ENCODE measurements around the gene PYGM.

The PYGM gene

DNA sequence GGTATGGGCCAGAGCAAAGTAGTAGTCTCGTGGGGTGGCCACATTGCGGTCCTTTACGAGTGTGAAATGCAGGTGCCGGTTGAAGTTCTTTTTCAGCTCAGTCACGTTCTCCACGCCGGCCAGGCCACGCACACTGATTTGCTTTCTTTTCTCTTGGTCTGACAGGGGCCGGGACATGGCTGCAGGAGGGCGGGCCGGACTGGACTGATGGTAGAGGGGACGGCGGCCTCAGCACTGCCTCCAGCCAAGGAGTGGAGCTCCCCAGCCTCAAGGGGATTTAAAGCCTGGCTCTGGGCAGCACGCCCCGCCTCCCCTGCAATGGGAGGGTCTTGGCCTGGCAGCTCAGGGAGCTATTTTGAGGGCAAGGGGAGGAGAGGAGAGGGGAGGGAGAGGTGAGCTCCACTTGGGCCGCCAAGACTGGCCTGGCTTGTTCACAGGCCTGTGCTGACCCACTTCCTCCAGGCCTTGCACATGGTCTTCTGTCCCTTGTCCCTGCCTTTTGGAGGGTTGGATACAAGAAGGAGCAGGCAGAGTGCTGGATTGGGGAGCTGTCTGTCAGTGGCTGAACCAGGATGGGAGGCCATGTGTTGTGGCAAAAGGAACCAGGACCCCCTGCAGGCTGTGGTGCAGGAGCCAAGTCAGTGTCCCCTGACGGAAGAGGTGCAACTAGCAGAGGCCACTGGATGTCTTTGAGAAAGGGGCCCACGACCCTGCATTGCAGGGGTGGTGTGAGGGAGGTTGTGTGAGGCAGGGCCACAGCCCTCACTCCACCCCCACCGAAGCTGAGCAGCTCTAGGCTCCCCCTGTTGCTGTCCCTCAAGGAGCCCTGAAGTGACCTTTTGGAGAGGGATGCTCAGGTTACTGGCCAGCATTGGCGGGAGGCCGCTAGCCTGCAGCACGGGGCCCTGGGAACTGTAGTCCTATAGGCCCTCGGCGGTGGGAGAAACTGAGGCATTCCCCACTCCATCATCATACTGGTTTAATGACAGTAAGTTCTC lies at the start of gene PYGM:
Gene PYGM, minus strand, starts transcription at position 253 of the 998 bp plus-strand sequence. Its CDS starts 76 bp downstream, at position 177.
- Histone ChIP-seq H3K36me3 (ENCODE audit: control insufficient read depth in 5 of 5, insufficient read depth in 5 of 5, low read length in 5 of 5) (peaks cover 0 to 30% (median 26%) of the 10 kb centered on the region in 5 donors), H3K27ac (ENCODE audit: low read depth, low read length) (peak within 1 kb of the TSS; percentile 37), H3K27me3 (ENCODE audit: control insufficient read depth in 5 of 5, insufficient read depth in 4 of 5, low read length in 5 of 5) (no peaks in the 10 kb centered on the region), H3K9me3 (ENCODE audit: control insufficient read depth in 5 of 5, low read length in 5 of 5) (no peaks in the 10 kb centered on the region), H3K9ac (ENCODE audit: low read length in 5 of 5) (peak within 1 kb of the TSS in 2 of 5 donors; percentile 16 to 56), H3K4me1 (ENCODE audit: control insufficient read depth in 5 of 5, insufficient read depth in 5 of 5, low read length in 5 of 5) (peaks cover 9 to 56% (median 54%) of the 10 kb centered on the region in 5 donors), H3K4me3 (ENCODE audit: low read depth in 1 of 5, low read length in 5 of 5) (peak within 1 kb of the TSS; percentile 24 to 53 (median 44))

DNA sequence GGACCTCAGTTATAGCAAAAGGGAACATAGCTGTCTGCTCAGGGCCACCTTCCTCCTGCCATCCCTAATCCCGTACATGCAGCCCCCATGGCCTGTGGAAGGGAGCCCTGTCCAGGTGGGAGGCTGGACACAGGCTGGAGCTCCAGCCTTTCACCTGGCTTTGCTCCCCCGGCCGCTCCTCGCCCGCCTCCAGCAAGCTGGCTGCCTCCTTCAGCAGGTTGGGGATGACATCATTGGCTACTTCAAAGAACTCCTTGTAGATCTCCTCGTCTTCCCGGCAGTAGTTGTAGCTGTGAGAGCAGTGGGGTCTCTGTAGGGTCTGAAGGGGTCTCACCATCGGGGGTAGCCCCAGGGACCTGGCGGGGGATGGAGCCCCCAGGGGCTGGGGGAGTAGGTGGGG lies 45.7 kb upstream of the PYGM start:
- H3K36me3 ChIP-seq (ENCODE audit: control insufficient read depth in 5 of 5, insufficient read depth in 5 of 5, low read length in 5 of 5) = peaks cover 0 to 35% (median 23%) of the 10 kb centered on the region in 5 donors

DNA sequence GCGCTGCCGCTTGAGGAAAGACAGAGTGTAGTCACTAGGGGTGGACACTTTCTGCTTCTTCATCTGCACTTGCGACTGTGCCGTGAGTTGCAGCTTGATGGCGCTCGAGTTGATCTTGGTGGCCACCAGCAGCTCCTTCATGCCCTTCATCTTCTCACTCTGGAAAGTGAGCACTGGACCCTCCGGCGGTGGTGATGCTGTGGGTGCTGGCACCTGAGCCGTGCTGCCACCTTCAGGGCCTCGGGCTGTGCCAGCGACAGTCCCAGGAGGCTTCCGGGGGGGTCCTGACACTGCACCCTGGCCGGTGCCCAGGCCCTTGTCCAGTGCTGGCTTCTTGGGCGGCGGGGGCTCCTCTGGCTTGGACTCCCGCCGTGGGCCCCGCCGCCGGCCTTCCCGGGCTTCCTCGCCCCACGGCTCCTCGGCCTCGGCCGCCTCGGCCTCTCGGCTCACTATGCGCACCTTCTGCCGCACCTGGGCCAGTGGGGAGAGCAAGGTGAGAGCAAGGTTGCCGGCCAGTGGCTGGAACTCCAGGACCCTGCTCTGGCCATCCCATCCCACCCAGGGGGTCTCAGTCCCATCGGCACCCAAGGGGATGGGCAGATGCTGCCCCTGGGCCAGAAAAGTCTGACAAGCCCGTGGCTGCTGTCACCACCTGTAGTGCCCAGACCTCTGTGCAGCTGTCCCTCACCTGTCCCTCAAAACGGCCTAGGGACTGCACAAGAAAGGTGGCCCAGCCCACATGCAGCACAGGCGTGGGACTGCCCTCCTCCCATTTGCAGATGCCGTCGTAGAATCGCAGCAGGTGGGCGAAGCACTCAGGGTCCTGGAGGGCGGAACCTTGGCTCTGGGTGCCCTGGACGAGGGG lies 44.8 kb upstream of the PYGM start:
- Histone ChIP-seq H3K4me3 (ENCODE audit: low read depth in 1 of 5, low read length in 5 of 5) (peak overlapping the region in 3 of 5 donors; percentile 71 to 73 (median 73)), H3K9ac (ENCODE audit: low read length in 5 of 5) (peak overlapping the region in 1 of 5 donors; percentile 76), H3K36me3 (ENCODE audit: control insufficient read depth in 5 of 5, insufficient read depth in 5 of 5, low read length in 5 of 5) (peaks cover 0 to 38% (median 25%) of the 10 kb centered on the region in 5 donors), H3K4me1 (ENCODE audit: control insufficient read depth in 5 of 5, insufficient read depth in 5 of 5, low read length in 5 of 5) (peaks cover 4 to 39% (median 35%) of the 10 kb centered on the region in 5 donors), H3K9me3 (ENCODE audit: control insufficient read depth in 5 of 5, low read length in 5 of 5) (no peaks in the 10 kb centered on the region), H3K27me3 (ENCODE audit: control insufficient read depth in 5 of 5, insufficient read depth in 4 of 5, low read length in 5 of 5) (no peaks in the 10 kb centered on the region), H3K27ac (ENCODE audit: low read depth, low read length) (peak overlapping the region; percentile 81)

More for the DNA sequence above, 45.7 kb upstream of the PYGM start:
- Histone ChIP-seq H3K27me3 (ENCODE audit: control insufficient read depth in 5 of 5, insufficient read depth in 4 of 5, low read length in 5 of 5) (no peaks in the 10 kb centered on the region), H3K9ac (ENCODE audit: low read length in 5 of 5) (no peak overlapping the region), H3K4me3 (ENCODE audit: low read depth in 1 of 5, low read length in 5 of 5) (no peak overlapping the region), H3K9me3 (ENCODE audit: control insufficient read depth in 5 of 5, low read length in 5 of 5) (no peaks in the 10 kb centered on the region), H3K4me1 (ENCODE audit: control insufficient read depth in 5 of 5, insufficient read depth in 5 of 5, low read length in 5 of 5) (peaks cover 4 to 42% (median 37%) of the 10 kb centered on the region in 5 donors), H3K27ac (ENCODE audit: low read depth, low read length) (no peak overlapping the region)

DNA sequence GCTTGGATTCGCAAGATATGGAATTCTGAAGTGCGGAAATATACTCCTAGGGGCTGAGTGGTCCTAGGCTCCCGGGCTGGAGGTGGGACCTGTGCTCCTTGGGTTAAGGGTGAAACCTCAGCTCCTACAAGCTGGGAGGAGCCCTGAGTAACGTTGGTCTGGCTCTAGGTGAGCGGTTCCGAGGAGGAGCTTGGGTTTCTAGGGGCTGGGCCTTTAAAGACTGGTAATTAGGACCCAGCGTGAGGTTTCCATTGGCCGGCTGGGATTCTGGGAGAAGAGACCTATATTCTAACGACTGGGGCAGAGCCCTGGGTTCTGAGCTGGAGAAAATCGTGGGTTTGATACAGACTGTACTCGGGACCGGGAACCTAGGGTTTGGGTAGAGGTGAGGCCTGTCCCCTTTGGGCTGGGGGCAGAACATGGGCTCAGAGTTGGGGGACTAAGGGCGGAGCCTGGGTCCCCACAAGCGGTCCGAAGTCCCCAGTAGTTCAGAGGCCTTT lies 44.1 kb upstream of the PYGM start:
- Histone ChIP-seq H3K36me3 (ENCODE audit: control insufficient read depth in 5 of 5, insufficient read depth in 5 of 5, low read length in 5 of 5) (peaks cover 0 to 45% (median 32%) of the 10 kb centered on the region in 5 donors), H3K4me1 (ENCODE audit: control insufficient read depth in 5 of 5, insufficient read depth in 5 of 5, low read length in 5 of 5) (peaks cover 2 to 33% (median 29%) of the 10 kb centered on the region in 5 donors), H3K27me3 (ENCODE audit: control insufficient read depth in 5 of 5, insufficient read depth in 4 of 5, low read length in 5 of 5) (no peaks in the 10 kb centered on the region), H3K4me3 (ENCODE audit: low read depth in 1 of 5, low read length in 5 of 5) (peak overlapping the region; percentile 65 to 73 (median 71)), H3K27ac (ENCODE audit: low read depth, low read length) (peak overlapping the region; percentile 81), H3K9me3 (ENCODE audit: control insufficient read depth in 5 of 5, low read length in 5 of 5) (no peaks in the 10 kb centered on the region), H3K9ac (ENCODE audit: low read length in 5 of 5) (peak overlapping the region; percentile 48 to 77 (median 72))

DNA sequence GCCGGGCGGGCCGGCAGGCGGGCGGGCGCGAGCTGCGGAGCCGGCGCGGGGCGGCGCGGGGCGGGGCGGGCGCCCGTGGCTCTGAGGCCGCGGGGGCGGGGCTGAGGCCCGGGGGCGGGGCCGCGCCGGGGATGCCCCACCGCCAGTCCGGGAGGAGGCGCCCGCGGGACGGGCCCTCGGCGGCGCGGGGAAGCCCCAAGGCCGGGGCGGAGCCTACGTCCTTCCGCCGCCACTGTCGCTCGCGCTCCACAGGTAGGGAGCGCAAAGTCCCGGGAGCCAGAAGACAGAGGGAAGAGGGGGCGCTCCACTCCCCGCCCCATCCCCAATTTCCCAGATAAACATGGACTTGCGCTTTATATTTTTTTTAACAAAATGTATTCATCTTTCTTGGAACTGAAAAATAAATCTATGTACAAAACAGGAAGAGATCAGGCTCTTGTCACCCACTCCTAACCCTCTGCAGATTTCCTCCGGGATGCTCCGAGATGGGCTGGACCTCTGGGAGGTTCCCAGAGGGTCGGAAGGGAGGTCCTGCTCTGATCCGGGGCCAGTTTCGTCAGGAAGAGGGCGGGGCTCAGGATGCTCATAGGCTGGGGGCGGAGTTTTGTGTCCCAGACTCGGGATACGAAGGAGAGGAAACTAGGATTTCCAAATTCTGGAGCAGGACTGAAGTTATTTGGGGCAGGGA lies 43.5 kb upstream of the PYGM start, which contains the start of gene MAP4K2:
Gene MAP4K2, minus strand, starts transcription at position 57 of the 688 bp plus-strand sequence. CDS start 65 bp downstream, outside the sequence.
- Histone ChIP-seq H3K36me3 (ENCODE audit: control insufficient read depth in 5 of 5, insufficient read depth in 5 of 5, low read length in 5 of 5) (peaks cover 0 to 50% (median 35%) of the 10 kb centered on the region in 5 donors), H3K27ac (ENCODE audit: low read depth, low read length) (peak within 1 kb of the TSS; percentile 81), H3K9ac (ENCODE audit: low read length in 5 of 5) (peak within 1 kb of the TSS; percentile 48 to 77 (median 72)), H3K9me3 (ENCODE audit: control insufficient read depth in 5 of 5, low read length in 5 of 5) (no peaks in the 10 kb centered on the region), H3K27me3 (ENCODE audit: control insufficient read depth in 5 of 5, insufficient read depth in 4 of 5, low read length in 5 of 5) (no peaks in the 10 kb centered on the region), H3K4me3 (ENCODE audit: low read depth in 1 of 5, low read length in 5 of 5) (peak within 1 kb of the TSS; percentile 65 to 73 (median 71)), H3K4me1 (ENCODE audit: control insufficient read depth in 5 of 5, insufficient read depth in 5 of 5, low read length in 5 of 5) (peaks cover 2 to 33% (median 29%) of the 10 kb centered on the region in 5 donors)

DNA sequence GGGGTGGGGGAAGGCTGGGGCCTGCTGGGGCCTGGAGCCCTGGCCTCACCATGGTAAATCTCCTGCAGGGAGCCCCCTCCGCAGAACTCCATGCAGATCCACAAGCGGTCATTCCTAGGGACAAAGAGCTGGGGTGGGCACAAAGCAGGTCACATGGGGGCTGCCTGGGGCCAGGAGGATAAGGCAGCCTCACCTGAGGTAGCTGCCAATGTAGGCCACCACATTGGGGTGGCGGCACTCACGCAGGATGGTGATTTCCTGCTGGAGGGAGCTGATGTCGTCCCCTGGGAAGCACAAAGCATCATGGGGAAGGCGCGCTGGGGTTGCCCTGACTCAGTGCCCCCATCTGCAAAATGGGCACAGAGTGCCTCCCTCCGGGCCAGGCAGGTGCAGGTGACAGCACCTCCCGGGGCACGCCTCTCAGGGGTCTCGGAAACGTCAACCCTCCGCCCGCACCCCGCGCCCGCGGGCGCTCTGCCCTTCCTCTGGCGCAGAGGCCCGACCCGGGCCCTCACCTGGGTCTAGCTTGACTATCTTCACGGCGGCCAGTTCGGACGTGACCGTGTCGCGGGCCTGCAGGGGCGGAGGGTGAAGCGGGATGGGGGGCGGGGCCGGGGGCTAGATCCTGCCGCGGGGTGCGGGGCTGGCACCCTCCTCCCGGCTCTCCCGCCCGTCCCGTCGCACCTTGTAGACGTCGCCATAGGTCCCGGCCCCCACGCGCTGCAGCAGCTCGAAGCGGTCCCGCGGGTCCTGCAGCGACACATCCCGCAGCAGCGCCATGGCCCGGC lies 42.8 kb upstream of the PYGM start:
- Histone ChIP-seq H3K4me3 (ENCODE audit: low read depth in 1 of 5, low read length in 5 of 5) (peak overlapping the region in 4 of 5 donors; percentile 32 to 73 (median 52)), H3K27ac (ENCODE audit: low read depth, low read length) (peak overlapping the region; percentile 70), H3K9ac (ENCODE audit: low read length in 5 of 5) (peak overlapping the region in 3 of 5 donors; percentile 40 to 68 (median 65)), H3K4me1 (ENCODE audit: control insufficient read depth in 5 of 5, insufficient read depth in 5 of 5, low read length in 5 of 5) (peaks cover 2 to 33% (median 29%) of the 10 kb centered on the region in 5 donors), H3K36me3 (ENCODE audit: control insufficient read depth in 5 of 5, insufficient read depth in 5 of 5, low read length in 5 of 5) (peaks cover 0 to 44% (median 31%) of the 10 kb centered on the region in 5 donors), H3K9me3 (ENCODE audit: control insufficient read depth in 5 of 5, low read length in 5 of 5) (no peaks in the 10 kb centered on the region), H3K27me3 (ENCODE audit: control insufficient read depth in 5 of 5, insufficient read depth in 4 of 5, low read length in 5 of 5) (no peaks in the 10 kb centered on the region)

DNA sequence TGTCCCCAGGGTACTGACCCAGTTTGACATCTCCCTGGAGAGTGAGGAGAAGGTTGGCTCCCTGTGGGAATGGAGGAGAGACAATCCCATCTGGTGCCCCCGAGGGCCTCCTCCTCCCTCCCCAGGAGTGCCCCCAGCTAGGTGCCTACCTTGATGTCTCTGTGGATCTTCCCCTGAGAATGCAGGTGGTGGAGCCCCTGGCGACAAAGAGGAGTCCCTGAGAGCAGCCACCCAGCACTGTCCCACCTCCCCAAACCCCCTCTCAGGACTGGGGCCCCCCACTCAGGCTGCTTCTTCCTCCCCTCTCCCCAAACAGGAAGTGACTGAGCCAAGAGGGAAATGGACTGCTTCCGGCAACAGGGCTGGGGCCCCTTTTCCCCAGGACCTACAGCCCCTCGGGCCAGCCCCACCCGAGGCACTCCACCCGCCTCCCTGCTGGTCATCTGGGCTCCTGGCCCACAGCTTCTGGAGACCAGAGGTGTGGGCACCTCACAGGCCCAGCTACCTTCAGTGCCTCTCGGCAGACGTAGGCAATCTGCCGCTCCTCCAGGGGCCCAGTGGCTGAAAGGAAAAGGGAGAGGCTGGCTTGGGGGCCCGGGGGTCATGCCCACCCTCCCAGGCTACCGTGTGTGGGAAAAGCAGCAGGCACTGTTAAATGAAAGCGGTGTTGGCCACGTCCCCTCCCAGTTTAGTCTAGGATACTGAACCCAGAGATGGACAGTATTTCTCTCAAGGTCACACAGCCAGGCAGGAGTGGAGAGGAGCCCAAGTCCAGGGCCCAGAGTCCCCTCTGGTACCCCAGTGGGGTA lies 42.0 kb upstream of the PYGM start:
- Histone ChIP-seq H3K9ac (ENCODE audit: low read length in 5 of 5) (peak overlapping the region in 3 of 5 donors; percentile 40 to 68 (median 65)), H3K4me1 (ENCODE audit: control insufficient read depth in 5 of 5, insufficient read depth in 5 of 5, low read length in 5 of 5) (peaks cover 2 to 33% (median 29%) of the 10 kb centered on the region in 5 donors), H3K36me3 (ENCODE audit: control insufficient read depth in 5 of 5, insufficient read depth in 5 of 5, low read length in 5 of 5) (peaks cover 0 to 43% (median 35%) of the 10 kb centered on the region in 5 donors), H3K9me3 (ENCODE audit: control insufficient read depth in 5 of 5, low read length in 5 of 5) (no peaks in the 10 kb centered on the region), H3K27me3 (ENCODE audit: control insufficient read depth in 5 of 5, insufficient read depth in 4 of 5, low read length in 5 of 5) (no peaks in the 10 kb centered on the region), H3K4me3 (ENCODE audit: low read depth in 1 of 5, low read length in 5 of 5) (peak overlapping the region in 4 of 5 donors; percentile 32 to 73 (median 52)), H3K27ac (ENCODE audit: low read depth, low read length) (peak overlapping the region; percentile 70)

DNA sequence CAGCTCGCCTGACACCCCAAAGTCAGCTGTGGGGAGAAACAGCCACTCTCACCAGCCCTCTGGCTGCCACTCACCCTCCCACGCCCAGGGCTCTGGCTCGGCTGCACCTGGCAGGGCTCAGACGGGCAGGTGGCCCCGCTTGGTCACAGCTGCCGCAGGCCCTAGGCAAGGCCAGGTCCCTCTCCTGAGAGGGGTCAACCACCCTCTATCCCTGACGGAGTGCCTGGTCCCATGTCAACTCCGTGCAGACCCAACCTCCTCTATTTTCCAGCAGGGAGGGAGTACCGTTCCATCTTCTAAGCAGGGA lies 41.3 kb upstream of the PYGM start:
- Histone ChIP-seq H3K27me3 (ENCODE audit: control insufficient read depth in 5 of 5, insufficient read depth in 4 of 5, low read length in 5 of 5) (no peaks in the 10 kb centered on the region), H3K36me3 (ENCODE audit: control insufficient read depth in 5 of 5, insufficient read depth in 5 of 5, low read length in 5 of 5) (peaks cover 0 to 44% (median 38%) of the 10 kb centered on the region in 5 donors)

More for the DNA sequence above, 41.3 kb upstream of the PYGM start:
- Histone ChIP-seq H3K9ac (ENCODE audit: low read length in 5 of 5) (no peak overlapping the region), H3K4me1 (ENCODE audit: control insufficient read depth in 5 of 5, insufficient read depth in 5 of 5, low read length in 5 of 5) (peaks cover 2 to 33% (median 29%) of the 10 kb centered on the region in 5 donors), H3K4me3 (ENCODE audit: low read depth in 1 of 5, low read length in 5 of 5) (no peak overlapping the region), H3K27ac (ENCODE audit: low read depth, low read length) (peak overlapping the region; percentile 70), H3K9me3 (ENCODE audit: control insufficient read depth in 5 of 5, low read length in 5 of 5) (no peaks in the 10 kb centered on the region)
